ENCODE data around the gene SELENON.
A peak's percentile ranks its signal among the peaks of the same experiment; 100 is the strongest.
"Not testable (repeated sequence)": the region's sequence is repeated elsewhere in the genome, so short reads cannot be mapped to it uniquely, and the experiment has no call there.

Gene SELENON

GRCh38 chr1:25832336-25833037 is 32.5 kb downstream of the SELENON start:
- DNase-seq = no peak

DNA sequence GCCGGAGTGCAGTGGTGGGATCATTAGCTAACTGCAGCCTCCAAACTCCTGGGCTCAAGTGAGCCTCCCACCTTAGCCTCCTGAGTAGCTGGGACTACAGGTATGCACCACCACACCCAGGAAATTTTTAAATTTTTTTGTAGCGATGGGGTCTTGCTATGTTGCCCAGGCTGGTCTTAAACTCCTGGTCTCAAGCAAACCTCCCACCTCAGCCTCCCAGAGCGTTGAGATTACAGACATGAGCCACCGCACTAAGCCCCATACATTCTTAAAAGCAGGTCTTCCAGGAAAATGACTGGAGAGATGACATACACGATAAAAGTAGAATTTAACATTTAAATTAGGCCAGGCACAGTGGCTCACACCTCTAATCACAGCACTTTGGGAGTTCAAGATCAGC is 33.2 kb downstream of the SELENON start:
- DNase-seq = no peak

GRCh38 chr1:25834894-25835293 is 34.9 kb downstream of the SELENON start:
- no peak for DNase-seq

- no peak for DNase-seq
Observed at GRCh38 chr1:25836695-25837094, 36.7 kb downstream of the SELENON start.

- peak; percentile 34 for DNase-seq
Observed at GRCh38 chr1:25837262-25837875, 37.4 kb downstream of the SELENON start.

GRCh38 chr1:25839808-25840207 is 39.8 kb downstream of the SELENON start:
- DNase-seq = not testable (repeated sequence)

GRCh38 chr1:25843483-25843882 is 43.5 kb downstream of the SELENON start:
- DNase-seq = no peak

- DNase-seq = no peak
Observed at GRCh38 chr1:25844536-25845337, 44.7 kb downstream of the SELENON start.

GRCh38 chr1:25845664-25846063 is 45.7 kb downstream of the SELENON start:
- DNase-seq = no peak

- DNase-seq = no peak
Observed at GRCh38 chr1:25847929-25848328, 47.9 kb downstream of the SELENON start.

DNA sequence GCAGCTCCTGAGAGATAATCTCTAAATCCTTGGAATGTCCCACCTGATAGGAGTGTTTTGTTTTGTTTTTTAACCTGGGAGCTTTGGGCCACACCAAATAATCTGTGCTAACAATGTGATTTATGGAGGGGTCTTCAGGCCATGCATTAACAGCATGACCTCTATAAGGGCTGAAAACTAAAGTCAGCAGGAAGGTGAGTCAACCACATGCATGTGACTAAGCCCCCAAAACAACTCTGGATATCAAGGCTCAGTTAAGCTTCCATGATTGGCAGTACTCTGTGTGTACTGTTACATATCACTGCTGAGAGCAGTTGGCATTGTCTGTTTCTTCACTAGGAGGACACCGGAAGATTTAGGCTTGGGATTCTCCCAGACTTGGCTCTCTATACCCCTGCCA is 48.5 kb downstream of the SELENON start:
- DNase-seq = no peak

- no peak for DNase-seq
Observed at GRCh38 chr1:25854554-25854953, 54.6 kb downstream of the SELENON start.

DNA sequence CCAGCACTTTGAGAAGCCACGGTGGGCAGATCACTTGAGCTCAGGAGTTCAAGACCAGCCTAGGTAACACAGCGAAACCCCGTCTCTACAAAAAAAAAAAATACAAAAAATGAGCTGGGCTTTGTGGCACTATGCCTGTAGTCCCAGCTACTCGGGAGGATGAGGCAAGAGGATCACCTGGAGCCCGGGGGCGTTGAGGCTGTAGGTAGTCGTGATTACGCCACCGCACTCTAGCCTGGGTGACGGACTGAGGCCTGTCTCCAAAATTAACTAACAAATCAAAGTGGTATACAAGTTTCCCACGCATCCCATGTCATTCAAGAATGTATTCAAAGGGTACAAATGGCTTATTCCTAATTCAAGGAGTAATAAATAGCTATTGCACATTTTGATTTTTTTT is 56.9 kb downstream of the SELENON start:
- DNase-seq = no peak

DNA sequence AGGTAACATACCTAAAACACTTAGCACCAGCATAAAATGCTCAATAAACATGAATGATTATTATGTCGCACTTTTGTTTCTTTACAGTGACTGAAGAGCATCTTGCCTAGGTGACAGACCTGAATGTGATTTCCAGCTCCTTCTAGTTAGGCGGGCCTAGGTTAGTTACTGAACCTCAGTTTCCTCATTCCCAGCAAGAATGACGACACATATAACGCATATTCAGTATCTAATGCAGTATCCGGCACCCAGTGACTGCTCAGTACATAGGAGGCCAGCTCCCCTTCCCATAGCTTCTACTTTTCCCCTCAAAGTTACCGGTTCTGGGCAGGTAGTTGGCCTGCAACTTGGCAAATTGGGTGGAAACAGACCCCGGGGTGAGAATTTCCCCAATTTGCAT is 58.5 kb downstream of the SELENON start:
- DNase-seq = no peak

- DNase-seq = peak; percentile 77
Observed at GRCh38 chr1:25858906-25859789, 59.2 kb downstream of the SELENON start, which contains the start of gene AUNIP. Gene AUNIP, minus strand, starts transcription at chr1:25859457. Its CDS starts 100 bp downstream, at chr1:25859357.

DNA sequence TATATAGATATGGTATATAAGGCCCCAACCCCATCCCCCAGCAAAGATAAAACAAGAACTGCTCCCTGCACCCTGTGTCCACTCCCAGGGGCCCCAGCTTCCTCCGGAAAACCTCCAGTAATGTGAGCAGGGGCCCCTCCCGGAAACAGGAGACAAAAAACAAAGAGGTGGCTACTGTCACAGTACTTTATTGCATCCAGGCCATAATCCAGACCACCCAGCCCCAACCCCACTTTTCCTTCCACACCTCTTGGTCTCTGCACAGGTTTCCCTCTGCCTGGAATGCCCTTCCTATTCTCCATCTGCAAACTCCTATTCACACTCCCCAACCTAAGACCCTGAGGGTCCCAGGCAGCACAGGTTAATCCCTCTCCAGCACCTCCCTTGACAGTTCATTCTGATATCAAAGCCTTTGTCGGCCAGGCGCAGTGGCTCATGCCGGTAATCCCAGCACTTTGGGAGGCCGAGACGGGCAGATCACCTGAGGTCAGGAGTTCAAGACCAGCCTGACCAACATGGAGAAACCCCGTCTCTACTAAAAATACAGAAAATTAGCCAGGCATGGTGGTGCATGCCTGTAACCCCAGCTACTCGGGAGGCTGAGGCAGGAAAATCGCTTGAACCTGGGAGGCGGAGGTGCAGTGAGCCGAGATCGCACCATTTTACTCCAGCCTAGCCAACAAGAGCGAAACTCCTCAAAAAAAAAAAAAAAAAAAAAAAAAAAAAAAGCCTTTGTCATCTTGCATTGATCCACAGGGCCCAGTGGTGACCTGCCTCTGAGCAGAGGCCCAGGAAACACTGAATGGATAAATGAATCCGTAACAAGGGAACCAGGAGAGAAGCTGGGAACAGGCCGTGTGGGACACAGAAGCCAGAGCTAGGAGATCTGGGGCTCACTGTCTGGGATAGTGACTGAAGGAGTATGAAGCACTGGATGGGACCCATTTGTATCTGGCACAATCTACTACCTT is 61.6 kb downstream of the SELENON start:
- DNase-seq = no peak

- no peak for DNase-seq
Observed at GRCh38 chr1:25862785-25863485, 62.9 kb downstream of the SELENON start.

- DNase-seq = no peak
Observed at GRCh38 chr1:25863486-25864262, 63.7 kb downstream of the SELENON start.

GRCh38 chr1:25864434-25864833 is 64.4 kb downstream of the SELENON start:
- no peak for DNase-seq

DNA sequence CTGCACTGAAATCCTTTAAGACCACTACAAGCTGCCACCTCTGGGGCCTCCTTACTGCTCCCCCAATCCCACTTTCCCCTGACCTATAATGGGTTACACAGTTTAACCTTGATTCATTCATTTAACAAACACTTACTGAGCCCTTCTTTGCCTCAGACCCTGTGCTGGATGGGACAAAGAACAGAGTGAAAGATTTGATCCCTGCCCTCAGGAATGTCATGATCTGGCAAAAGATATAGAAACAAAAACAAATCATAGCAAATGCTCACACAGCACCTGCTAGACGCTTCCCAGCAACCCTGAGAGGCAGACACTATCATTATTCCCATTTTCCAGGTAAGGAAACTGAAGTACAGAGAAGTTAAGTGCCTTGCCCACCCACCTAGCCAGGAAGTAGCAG is 66.3 kb downstream of the SELENON start:
- no peak for DNase-seq

All from COR-L47 (cell line).